Neuron (in vitro differentiated cells): ENCODE results near the gene DPYSL3.

Source experiments
- H2AFZ ChIP-seq: one replicate; pipeline ENCODE4 v1.6.1; 2013; ENCODE audit warnings: low read depth, mild to moderate bottlenecking, inconsistent platforms, low read length, moderate library complexity
- H3K27me3 ChIP-seq: one replicate; pipeline ENCODE4 v1.6.1; 2013; ENCODE audit warnings: low read length; ENCODE audit not compliant: insufficient read depth
- H3K36me3 ChIP-seq: one replicate; pipeline ENCODE4 v1.6.1; 2013; ENCODE audit warnings: low read length; ENCODE audit not compliant: insufficient read depth
- H3K4me1 ChIP-seq: one replicate; pipeline ENCODE4 v1.6.1; 2013; ENCODE audit warnings: low read length; ENCODE audit not compliant: insufficient read depth
- H3K4me3 ChIP-seq: 2 replicates; pipeline ENCODE4 v1.5.1; 2013; ENCODE audit warnings: mild to moderate bottlenecking, low read length, moderate library complexity
- H3K9me3 ChIP-seq: one replicate; pipeline ENCODE4 v1.6.1; 2013; ENCODE audit warnings: low read length

Gene DPYSL3

GRCh38 chr5:147344861-147345260, 165.0 kb downstream of the DPYSL3 start:
- Histone ChIP-seq H2AFZ (no peak overlapping the region), H3K4me1 (no peaks in the 10 kb centered on the region), H3K9me3 (no peaks in the 10 kb centered on the region), H3K4me3 (no peak overlapping the region), H3K36me3 (no peaks in the 10 kb centered on the region), H3K27me3 (no peaks in the 10 kb centered on the region)

- H3K9me3 ChIP-seq = peaks cover 6% of the 10 kb centered on the region
- H2AFZ ChIP-seq = no peak overlapping the region
- H3K4me3 ChIP-seq = no peak overlapping the region
- no peaks in the 10 kb centered on the region for H3K36me3 ChIP-seq
- peaks cover 5% of the 10 kb centered on the region for H3K4me1 ChIP-seq
- no peaks in the 10 kb centered on the region for H3K27me3 ChIP-seq
Observed at GRCh38 chr5:147341345-147341744, 168.5 kb downstream of the DPYSL3 start.

GRCh38 chr5:147340941-147341340, 168.9 kb downstream of the DPYSL3 start:
- Histone ChIP-seq H3K9me3 (peaks cover 6% of the 10 kb centered on the region), H2AFZ (no peak overlapping the region), H3K27me3 (no peaks in the 10 kb centered on the region), H3K4me3 (no peak overlapping the region), H3K4me1 (peaks cover 5% of the 10 kb centered on the region), H3K36me3 (no peaks in the 10 kb centered on the region)
